Right lobe of liver (tissue), 4 donors: Measurements from ENCODE around the gene LPCAT3.

Experiments
- CTCF ChIP-seq, 4 donors: fragments of 200-600 bp in 3 of 4; fragments of 450-650 bp in 1 of 4; IDR thresholded peaks; one replicate each; pipeline versions ENCODE4 v1.5.1 to v1.8.0; 2016 to 2022; ENCODE audit warnings: antibody characterized with exemption in 4 of 4, mild to moderate bottlenecking in 2 of 4
- POLR2A ChIP-seq: fragments of 450-650 bp; IDR thresholded peaks from one replicate; pipeline ENCODE4 v1.6.1; 2017; ENCODE audit warnings: antibody characterized with exemption, mild to moderate bottlenecking
- donor health status: DM: no; HTN: no; CAD: no.
- donor health status: DM: no; HTN: no; CAD: no.
- donor health status: DM: no; HTN: yes; CAD: no.

GRCh38 chr12:7032990-7033389 lies 14.7 kb upstream of the LPCAT3 start:
- TF ChIP-seq CTCF (IDR thresholded peaks at IDR 0.05) (no peak), POLR2A (no peak)
